Activated CD8-positive, alpha-beta memory T cell treated with anti-CD3 and anti-CD28 coated beads, Interleukin-2, amount 50 U/mL, for 1 hour (primary cell): ENCODE results near the gene MS4A6E.
"Not testable (repeated sequence)": the region's sequence is repeated elsewhere in the genome, so short reads cannot be mapped to it uniquely, and the experiment has no call there.

Experiments used
- DNase-seq: peaks from one replicate; pipeline ENCODE4 v3.0.0-alpha.2; 2020; ENCODE audit errors: extremely low read depth

Gene MS4A6E

DNA sequence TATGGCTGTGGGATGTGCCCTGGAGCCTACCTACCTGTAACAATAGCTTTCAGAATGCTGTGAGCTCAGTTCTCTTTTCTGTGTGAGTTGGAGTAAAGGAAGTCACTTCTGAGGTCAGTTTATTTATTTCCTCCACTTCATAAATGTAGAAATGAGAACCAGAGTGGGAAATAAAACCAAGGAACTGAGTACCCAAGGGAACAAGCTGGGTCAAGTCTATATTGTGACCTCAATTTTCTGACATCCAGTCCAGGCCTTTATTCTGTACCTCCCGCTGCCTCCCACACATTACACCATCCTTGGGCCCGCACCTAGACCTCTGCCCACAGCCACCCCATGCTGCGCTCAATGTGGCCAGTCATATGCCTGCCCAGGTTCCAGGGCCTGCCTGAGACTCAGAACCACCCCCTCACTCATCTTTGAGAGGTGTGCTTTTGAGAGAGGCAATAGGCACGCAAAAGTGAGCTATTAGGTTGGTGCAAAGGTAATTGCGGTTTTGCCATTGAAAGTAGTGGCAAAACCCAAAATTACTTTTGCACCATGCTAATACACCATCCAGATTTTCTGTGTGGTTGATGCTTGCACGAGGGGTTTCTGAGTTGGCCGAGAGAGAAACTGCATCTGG lies 9.8 kb downstream of the MS4A6E start:
- no peak for DNase-seq

DNA sequence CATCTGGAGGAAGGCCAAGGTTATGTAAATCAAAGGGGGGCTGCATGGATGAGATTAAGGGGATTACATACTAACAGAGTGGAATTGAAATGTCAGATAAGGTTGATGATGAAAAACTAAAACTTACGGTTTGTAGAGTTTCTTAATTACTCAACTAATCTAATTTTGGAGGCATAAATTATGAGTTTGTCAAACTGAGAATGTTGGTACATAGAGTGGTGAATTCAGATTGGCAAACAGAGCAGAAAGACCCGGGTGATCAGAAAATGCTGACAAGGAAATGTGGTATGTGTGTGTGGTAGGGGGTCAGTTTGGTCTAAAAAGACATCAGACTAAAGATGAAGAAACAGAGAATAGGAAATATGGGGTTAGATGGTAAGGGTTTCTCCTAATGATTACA lies 11.0 kb downstream of the MS4A6E start:
- no peak for DNase-seq

DNA sequence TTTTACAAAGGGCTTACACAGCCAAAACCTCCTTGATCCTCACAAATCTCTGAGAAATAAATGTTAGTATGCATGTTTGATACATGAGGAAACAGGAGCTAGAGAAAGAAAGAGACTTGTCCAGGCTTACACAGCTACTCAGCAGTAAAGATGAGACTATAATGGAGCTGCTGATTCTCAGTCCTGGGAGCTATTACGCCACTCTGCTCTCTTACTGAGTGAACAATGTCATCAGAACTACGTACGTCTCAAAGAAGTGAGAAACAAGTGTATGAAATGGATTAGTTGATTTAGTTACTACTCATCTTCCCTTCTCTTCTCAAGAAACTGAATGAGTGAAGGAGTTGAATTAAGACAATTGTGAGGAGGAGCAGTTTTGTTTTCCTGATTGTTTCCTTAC lies 12.3 kb downstream of the MS4A6E start:
- DNase-seq = no peak

DNA sequence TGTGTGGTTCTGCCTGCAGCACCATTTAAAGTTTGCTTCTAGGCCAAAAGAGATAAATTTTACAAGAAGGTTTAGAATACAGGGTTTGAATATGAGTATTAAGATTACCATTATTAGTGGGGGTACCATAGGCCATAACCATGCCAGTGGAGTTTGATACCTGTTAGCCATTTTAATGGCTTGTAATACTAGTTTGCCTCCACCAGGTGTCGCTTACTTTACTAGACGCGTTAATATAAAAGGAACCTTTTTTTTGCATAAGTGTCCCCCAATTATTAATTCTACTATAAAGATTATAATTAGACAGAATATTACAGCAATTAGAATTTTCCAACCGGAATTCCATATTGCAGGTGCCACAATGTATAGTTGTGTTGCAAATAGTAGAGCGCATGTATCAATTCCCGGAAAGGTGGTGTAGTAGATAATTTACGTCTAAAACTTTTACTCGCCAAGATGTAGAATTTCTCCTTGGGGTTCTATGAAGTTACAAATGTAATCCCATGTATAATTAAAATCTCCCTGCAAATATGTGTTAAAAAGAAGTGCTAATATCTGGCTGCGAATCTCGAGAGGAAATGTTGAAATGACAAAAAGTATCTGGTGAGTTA lies 16.1 kb downstream of the MS4A6E start:
- no peak for DNase-seq

DNA sequence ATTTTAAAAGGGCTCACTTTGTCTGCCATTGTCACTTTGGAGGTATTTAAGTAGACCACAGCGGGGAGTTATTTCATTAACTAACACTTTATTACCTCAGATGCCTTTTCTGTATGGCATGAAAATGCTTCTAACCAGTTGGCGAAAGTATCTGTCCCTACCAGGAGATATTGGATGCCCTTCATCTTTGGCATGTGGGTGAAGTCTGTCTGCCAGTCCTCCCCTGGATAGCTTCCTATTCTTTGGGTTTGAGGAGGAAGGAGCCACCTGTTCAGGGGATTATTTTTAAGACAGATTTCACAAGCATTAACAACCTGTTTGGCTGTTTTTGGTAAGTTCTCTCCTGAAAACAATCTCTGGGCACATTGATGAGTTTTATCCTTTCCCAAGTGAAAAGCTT lies 17.1 kb downstream of the MS4A6E start:
- no peak for DNase-seq

DNA sequence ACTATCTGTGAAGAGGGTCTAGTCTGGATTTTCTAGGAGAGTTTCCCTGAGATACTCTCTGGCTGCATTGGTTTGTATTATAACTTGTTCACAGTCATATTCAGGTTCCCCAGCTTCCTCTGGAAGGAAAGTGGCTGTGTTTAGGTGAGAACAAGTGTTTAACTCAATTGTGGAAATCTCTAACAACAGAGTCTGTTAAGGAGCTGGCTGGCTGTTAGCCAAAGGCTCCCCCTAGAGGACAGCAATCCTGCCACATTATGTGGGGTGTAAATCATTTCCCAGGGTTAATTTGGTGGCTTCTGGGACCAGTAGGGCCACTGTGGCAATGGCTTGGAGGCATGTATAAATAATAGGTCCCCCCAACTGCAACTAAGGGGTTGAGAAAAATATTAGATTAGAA lies 18.4 kb downstream of the MS4A6E start:
- DNase-seq = no peak

DNA sequence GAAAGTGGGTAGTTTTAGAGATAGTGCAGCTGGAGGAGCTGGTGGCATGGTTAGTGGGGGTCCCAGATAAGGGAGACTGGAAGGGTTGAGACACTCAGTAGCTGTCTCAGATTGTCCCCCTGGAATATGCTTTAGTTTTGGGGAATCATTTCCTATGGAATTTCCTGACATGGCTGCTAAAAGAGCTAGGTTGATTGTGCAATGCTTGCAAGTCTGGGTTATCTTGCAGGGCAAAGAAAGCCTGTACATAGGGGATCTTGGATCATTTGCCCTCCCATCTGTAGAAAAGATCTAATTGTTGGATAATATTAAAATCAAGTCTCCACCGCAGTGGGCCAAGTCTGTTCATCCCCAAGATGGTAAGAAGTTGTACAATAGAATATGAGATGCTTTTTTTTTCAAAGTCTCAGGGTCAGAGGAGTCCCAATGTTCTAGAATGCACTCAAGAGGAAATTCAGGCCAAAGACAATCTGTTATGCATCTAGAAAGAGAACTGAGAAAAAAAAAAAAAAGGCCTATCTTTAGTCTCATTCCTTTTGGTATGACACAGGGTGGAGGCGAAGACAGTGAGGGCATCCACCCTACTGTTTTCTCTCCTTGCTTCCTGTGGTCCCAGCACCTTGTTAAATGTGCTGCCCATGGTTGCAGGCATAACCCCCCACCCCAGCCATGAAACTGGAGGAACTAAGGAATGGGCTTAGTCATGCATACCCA lies 20.2 kb downstream of the MS4A6E start:
- DNase-seq = no peak

DNA sequence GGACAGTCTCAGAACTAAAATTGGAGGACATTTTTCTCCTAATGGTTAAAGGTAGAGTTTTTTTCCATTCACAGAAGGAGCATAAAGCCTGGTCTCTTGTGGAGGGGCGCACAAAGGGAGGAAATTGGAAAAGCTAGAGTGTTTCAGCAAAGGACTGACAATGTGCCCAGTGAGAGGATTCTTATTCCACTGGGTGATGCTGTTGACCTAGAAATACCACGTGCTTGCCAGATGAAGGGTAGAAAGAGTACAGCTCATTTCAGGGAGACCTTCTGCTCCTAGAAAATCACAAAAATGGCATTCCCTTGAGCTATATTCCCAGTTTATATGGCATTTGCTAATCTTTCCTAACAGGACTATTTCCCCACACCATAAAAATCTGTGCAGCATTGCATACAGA lies 21.1 kb downstream of the MS4A6E start:
- DNase-seq = no peak

DNA sequence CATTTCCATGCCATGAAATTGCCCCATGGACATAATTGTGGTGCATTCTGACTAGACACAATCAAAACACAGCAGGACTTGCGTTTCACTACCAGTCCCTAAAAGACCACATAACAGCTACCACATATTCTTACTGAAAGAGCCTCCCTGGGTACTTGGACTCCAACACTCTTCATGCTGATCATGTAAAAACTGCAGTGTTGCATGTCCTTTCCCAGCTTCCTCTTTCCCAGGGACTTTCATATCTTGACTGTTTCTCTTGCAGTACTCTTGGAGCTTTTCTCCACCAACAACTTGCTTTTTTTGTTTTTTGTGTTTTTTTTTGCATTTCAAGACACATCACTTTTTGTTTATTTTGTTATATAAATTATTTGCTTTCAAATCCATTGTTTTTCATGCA lies 22.9 kb downstream of the MS4A6E start:
- no peak for DNase-seq

DNA sequence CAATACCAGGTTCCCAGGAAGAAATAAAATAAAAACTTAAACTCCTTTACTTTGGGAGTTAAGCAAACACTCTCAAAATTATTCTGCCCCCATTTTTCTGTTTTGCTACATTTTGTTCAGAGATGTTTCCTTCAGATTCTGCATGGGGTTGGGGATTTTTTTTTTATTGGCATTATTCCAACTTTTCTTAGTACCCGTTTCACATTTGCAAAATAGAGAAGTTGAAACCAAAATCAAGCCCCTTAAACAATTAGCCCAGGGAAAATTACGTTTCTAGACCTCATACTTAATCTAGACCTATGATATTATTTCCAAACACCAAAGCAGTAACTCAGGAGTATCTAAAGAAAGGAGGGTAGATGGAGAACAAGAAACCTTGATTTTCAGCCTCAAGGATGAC lies 30.7 kb downstream of the MS4A6E start:
- no peak for DNase-seq

DNA sequence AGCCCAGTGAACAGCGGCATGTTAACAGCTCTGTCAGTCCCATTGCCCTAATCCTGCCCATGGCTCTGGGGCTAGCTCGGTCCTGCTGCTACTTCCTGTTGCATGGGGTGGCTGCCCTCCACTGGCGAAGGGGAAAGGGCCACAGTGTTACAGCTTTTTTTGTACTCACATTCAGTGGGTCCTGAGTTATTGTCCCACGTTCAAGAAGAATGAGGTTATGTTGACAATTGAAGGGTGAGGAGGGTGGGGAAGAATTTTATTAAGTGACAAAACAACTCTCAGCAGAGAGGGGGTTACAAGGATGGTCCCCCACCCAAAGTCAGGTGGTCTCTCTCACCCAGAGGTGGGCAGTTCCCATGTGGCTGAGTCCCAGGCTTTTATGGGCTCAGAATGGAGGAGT lies 33.6 kb downstream of the MS4A6E start:
- no peak for DNase-seq

DNA sequence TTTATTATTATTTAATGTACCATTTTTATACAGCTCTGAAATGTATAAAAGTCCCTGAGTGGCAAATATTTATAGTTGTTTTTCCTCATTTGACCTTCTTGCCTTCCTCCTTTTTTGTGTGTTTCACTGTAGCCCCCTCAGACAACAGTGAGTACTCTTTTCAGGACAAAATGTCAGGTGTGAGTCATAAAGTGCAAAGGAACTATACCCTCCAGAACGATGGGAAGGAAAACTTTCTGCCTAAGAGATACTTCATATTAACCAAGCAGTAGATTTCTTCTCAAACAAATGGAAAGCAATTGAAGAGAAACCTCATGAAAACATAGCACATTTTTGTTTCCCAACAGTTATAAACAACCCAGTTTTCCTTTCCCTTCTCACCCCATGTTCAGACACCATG lies 35.2 kb downstream of the MS4A6E start:
- no peak for DNase-seq

DNA sequence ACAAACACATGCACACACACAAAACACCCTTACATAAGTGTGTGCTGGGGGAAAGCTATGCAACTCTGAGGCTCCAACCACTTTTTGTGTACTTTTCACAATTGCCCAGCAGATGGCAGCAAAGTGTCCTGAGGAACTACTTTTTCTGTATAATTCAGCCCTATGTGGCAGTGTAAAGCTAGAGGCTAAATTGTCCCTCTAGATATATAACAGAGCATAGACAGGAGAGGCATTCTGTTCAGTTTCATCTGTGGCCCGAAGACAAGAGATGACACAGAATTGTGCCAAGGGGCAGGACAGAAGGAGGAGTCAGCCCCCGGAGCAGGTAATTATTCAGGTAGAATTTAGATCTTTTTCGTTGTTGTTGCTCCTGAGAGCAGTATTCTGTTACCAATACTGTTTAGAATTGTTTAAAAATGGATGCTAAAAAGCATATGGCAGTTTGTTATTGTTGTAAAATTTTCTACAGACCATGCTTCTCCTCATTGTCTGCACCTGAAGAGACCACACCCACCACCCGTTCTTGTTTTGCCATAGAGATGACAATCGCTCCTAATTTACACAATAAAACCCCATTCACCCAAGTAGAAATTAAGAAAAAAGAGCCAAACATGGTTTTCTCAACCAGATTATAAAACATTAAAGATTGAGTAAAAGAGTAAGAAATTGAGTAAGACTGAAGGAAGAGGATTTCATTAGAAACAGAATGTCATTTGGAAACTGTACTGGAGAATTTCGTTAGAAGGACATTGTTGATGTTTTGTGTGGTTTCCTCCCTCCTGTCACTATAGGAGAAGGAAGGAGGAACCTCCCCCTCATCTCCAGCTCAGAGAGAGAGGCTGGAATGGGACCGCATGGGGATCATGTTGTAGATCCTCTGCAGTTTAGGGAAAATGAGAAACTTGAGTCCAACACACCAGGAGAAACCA lies 36.8 kb downstream of the MS4A6E start:
- peak; percentile 5 for DNase-seq

DNA sequence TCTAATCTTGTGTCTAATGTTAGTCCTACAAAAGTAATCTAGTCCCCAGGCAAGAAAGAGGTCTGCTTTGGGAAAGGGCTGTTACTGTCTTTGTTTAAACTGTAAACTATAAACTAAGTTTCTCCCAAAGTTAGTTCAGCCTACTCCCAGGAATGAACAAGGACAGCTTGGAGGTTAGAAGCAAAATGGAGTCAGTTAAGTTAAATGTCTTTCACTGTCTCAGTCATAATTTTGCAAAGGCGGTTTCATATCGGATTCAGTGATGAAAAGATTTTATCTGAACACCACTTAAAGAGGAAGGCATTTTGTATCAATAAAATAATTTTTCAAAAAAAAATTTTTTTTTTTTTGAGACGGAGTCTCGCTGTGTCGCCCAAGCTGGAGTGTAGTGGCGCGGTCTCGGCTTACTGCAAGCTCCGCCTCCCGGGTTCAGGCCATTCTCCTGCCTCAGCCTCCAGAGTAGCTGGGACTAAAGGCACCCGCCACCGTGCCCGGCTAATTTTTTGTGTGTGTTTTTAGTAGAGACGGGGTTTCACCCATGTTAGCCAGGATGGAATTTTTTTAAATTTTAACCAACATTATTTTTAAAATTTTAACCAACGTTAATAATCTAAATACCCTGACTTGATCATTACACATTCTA lies 39.3 kb downstream of the MS4A6E start:
- DNase-seq = not testable (repeated sequence)

DNA sequence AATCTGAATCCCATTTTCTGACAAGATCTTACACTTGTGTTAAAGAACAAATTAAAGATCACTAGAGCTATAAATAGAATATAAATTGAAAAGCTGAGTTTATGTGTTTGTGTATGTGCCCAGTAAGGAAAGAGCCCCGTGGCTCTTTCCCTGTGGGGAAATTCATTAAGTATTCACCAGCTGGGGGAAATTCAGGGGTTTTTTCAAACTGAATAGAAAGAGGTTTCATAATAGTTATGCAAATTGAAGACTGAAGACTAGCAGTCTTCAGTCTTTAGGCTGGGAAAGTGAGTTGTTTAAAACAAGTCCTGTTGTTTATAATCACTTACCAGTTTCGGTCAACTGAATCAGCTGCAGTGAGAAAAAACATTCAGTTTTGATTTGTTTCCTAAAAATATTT lies 40.0 kb downstream of the MS4A6E start:
- DNase-seq = no peak

DNA sequence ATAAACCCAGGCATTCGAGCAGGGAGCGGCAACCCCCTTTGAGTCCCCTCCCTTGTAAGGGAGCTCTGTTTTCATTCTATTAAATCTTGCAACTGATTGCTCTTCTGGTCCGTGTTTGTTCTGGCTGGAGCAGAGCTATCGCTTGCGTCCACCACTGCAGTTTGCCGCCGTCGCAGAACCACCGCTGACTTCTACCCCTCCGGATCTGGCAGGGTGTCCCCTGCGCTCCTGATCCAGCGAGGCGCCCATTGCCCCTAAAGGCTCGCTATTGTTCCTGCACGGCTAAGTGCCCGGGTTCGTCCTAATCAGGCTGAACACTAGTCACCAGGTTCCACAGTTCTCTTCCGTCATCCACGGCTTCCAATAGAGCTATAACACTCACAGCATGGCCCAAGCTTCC lies 40.8 kb downstream of the MS4A6E start:
- no peak for DNase-seq

DNA sequence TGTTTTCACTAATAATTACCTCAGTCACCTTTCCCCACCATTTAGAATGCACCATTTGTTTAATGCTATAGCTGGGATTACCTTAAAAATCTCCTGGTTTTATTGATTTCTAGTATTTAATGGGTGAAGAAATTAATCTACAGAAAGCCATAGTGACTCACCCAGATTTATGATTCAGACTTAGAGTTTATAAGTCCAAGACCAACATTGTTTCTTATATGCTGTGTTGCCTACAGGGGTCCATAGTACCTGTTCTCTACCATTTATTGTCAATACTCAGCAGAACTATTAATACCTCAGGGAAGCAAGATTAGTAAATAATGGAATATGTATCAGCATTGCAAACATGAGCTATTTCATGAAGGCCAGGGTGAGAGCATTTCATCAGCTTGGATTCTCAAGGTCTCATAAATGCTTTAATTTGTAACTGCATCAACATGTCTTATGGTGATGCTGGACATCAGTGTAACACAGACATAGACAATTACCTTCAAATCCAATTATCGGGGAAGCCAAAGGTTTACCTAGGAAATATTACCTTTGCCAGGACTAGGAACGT lies 43.3 kb downstream of the MS4A6E start:
- DNase-seq = no peak

DNA sequence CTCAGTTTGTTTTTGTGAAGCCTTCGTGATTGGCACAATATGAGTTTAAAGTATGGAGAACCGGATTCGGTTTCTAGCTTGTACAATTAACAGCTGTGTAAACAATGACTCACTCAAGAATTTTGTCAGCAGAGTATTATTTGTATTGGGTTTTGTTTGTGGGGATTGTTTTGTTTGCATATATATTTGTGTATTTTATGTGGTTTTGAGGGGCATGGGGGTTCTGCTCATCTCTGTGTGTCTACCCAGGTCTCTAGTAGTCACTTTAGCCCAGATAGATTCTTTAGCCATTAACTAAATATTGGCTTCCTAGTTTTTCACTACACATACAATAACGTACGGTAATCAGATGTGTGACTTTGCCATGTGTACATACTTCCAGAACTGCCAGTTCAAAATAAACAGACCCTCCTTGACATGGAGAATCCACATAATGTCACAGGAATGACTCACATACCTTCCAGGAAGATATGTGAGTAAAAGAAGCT lies 43.8 kb downstream of the MS4A6E start:
- no peak for DNase-seq

DNA sequence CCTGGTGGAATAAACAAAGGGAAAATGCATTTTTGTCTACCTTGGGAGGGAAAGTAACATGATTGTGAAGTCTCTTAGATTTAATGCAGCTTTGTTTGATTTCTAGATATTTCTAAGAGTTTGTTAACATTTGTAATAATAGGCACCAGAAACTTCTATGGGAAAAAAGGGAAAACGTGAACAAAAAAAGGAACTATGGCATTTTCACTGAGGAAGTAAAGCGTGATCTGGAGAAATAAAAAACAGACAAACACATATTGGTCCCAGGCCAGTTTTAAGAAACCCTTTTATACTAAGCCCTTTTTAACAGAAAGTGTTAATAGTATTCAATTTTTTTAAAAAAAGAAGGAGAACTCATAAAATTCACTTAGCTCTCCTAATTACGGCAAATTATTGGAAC lies 44.3 kb downstream of the MS4A6E start:
- no peak for DNase-seq

DNA sequence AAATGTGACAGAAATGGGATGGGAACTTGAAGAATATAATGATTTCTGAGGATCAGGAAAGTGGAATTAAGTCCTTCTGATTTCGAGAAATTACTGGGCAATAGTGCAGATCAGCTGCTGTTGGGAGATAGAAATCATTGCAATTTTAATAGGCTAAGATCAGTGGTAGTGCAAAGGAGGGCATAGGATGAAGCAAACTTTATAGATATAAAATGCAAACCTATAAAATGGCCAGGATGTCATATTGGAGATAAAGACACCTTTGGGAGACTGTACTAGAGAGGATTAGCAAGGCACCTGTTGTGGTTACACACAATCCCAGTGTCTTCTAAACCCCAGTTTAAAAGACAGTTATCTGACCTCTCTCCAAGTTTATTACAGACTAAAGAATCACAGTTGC lies 44.8 kb downstream of the MS4A6E start:
- no peak for DNase-seq

DNA sequence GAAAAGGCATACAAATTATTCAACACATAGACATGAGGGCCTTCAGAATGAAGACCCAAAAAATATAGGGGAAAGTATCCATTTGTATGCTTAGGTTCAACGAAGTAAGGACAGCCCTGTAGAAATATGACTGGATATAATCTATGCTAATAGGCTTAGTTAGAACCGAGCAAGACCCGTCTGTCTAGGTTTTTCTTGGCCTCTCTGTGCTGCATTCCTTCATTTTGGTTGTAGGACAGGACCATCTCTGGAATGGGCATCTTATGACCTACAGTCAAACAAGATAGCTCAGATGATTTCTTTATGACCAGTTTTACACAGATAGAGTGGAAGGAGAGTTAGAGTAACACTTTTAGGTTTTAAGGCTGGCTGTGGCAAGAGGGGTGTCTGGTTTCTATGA lies 45.7 kb downstream of the MS4A6E start:
- no peak for DNase-seq
